Heart left ventricle (tissue), 13 donors: ENCODE data around the gene GPR183.

ENCODE experiments used
- CTCF ChIP-seq, 12 donors: fragments of 200-600 bp; sonication (generic) in 4 of 12; IDR thresholded peaks; one replicate each; pipeline versions ENCODE4 v1.5.0 to v1.8.0; 2018 to 2022; ENCODE audit warnings: antibody characterized with exemption in 12 of 12, mild to moderate bottlenecking in 5 of 12
- POLR2A ChIP-seq, 2 donors: fragments of 450-650 bp; IDR thresholded peaks; one replicate each; pipeline ENCODE4 v1.6.1; 2017; ENCODE audit warnings: antibody characterized with exemption in 2 of 2, mild to moderate bottlenecking in 2 of 2, moderate library complexity in 2 of 2
- donor health status: ischemic (EF 13 %, LVEDD 7.1; RV severe dilation, severe dysfunction).
- donor health status: DM: no; HTN: yes; CAD: no.
- donor health status: DM: no; HTN: no; CAD: no.
- donor health status: ischemic (EF 25% LVEDD 6.9; RV normal size, moderate dysfunction).
- donor health status: ischemic (EF 25% LVEDD 5.7; RV mildly dilated, moderate dysfunction).
- donor health status: ischemic (EF 35%, LVEDD 5.7; RV mildly dilated, moderate dysfunction).
- donor health status: nonischemic (EF 11% LVEDD 7.7; RV severe dilation, severe dysfunction).
- donor health status: DM: yes; HTN: yes; CAD: no.
- donor health status: PGD.
- donor health status: ischemic (EF 29% LVEDD 5.4; RV normal size, mild dysfunction).
- donor health status: nonischemic (EF 23%, LVEDD 6.1; RV moderate dilation, normal function).

DNA sequence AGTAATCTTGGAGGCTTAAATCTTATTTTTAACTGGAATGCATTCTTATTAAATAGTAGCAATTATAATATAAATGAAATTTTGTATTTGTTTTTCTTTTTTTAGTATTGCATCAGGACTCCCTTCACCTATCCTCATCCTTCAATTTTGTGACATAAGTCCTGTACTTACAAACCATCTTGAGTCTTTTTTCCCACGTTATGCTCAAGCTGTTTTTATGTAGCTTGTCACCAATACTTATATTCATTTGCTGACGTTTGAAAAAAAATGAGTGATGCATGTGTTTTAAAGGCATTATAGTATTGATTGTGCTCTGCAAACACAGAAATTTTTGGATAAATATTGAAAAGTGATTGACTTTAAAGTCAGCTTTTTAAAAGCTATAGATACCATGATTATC is 49.9 kb downstream of the GPR183 start:
- TF ChIP-seq CTCF (IDR thresholded peaks at IDR 0.05) (no peak), POLR2A (IDR thresholded peaks at IDR 0.05) (no peak)
